Measurements from ENCODE around the gene SLC25A6. TPM values are rescaled to one million over a fixed set of nuclear protein-coding genes. Genes with fewer than 3 reads are reported as not detected.

Gene SLC25A6
- total RNA-seq, 2 donors from 2014 or later: 252 to 358 TPM

GRCh38 chrX:1419545-1420355 is 27.8 kb upstream of the SLC25A6 start:
- H3K4me3 ChIP-seq: no peak overlapping the region
- WGBS: 90% methylated on average over 19 of the region's 19 CpGs
- H3K9me3 ChIP-seq: no peaks in the 10 kb centered on the region
- no peaks in the 10 kb centered on the region for H3K27me3 ChIP-seq (replicated peaks; ENCODE audit: insufficient read depth)
- TF ChIP-seq POLR2AphosphoS5 (IDR thresholded peaks at IDR 0.05) (no peak), POLR2A (IDR thresholded peaks at IDR 0.05) (no peak), CTCF (IDR thresholded peaks at IDR 0.05) (no peak)
- peaks cover 0 to 11% of the 10 kb centered on the region in 2 donors for H3K36me3 ChIP-seq
- intact Hi-C loops (cut with DNase I): no loop called here
- H3K4me1 ChIP-seq (replicated peaks): no peaks in the 10 kb centered on the region
- H3K27ac ChIP-seq: no peak overlapping the region
- no peak for DNase-seq (ENCODE audit: low spot score)

GRCh38 chrX:1418901-1419544 is 27.1 kb upstream of the SLC25A6 start:
- WGBS: 90% methylated on average over 29 of the region's 29 CpGs
- TF ChIP-seq POLR2A (IDR thresholded peaks at IDR 0.05) (no peak), POLR2AphosphoS5 (IDR thresholded peaks at IDR 0.05) (no peak), CTCF (IDR thresholded peaks at IDR 0.05) (no peak)
- Histone ChIP-seq H3K27me3 (replicated peaks; ENCODE audit: insufficient read depth) (no peaks in the 10 kb centered on the region), H3K4me3 (no peak overlapping the region), H3K27ac (no peak overlapping the region), H3K4me1 (replicated peaks) (no peaks in the 10 kb centered on the region), H3K9me3 (no peaks in the 10 kb centered on the region), H3K36me3 (peaks cover 0 to 14% of the 10 kb centered on the region in 2 donors)
- DNase-seq (ENCODE audit: low spot score): no peak
- intact Hi-C loops (cut with DNase I): no loop called here

GRCh38 chrX:1417921-1418771 is 26.2 kb upstream of the SLC25A6 start:
- 93% methylated on average over 19 of the region's 20 CpGs for WGBS
- Histone ChIP-seq H3K36me3 (peaks cover 0 to 14% of the 10 kb centered on the region in 2 donors), H3K4me3 (no peak overlapping the region), H3K27me3 (replicated peaks; ENCODE audit: insufficient read depth) (no peaks in the 10 kb centered on the region), H3K4me1 (replicated peaks) (no peaks in the 10 kb centered on the region), H3K9me3 (no peaks in the 10 kb centered on the region), H3K27ac (no peak overlapping the region)
- no peak for DNase-seq (ENCODE audit: low spot score)
- TF ChIP-seq POLR2A (IDR thresholded peaks at IDR 0.05) (no peak), CTCF (IDR thresholded peaks at IDR 0.05) (no peak), POLR2AphosphoS5 (IDR thresholded peaks at IDR 0.05) (no peak)
- intact Hi-C loops (cut with DNase I): no loop called here

GRCh38 chrX:1416965-1417760 is 25.2 kb upstream of the SLC25A6 start:
- Histone ChIP-seq H3K9me3 (no peaks in the 10 kb centered on the region), H3K27me3 (replicated peaks; ENCODE audit: insufficient read depth) (no peaks in the 10 kb centered on the region), H3K4me3 (no peak overlapping the region), H3K36me3 (peaks cover 0 to 14% of the 10 kb centered on the region in 2 donors), H3K4me1 (replicated peaks) (no peaks in the 10 kb centered on the region), H3K27ac (no peak overlapping the region)
- DNase-seq (ENCODE audit: low spot score): no peak
- WGBS: 75% methylated on average over 14 of the region's 14 CpGs
- TF ChIP-seq POLR2AphosphoS5 (IDR thresholded peaks at IDR 0.05) (no peak), CTCF (IDR thresholded peaks at IDR 0.05) (no peak), POLR2A (IDR thresholded peaks at IDR 0.05) (no peak)
- intact Hi-C loops (cut with DNase I): no loop called here

All from prostate gland (tissue), 2 donors.